GM12864 (cell line): ENCODE results near the gene PAPPA.

Experiments
- DNase-seq: peaks from one replicate; pipeline ENCODE4 v3.0.0-alpha.2; 2011; ENCODE audit warnings: low read depth
- H3K4me3 ChIP-seq: 2 replicates; pipeline ENCODE4 v1.5.1; 2011; ENCODE audit warnings: mild to moderate bottlenecking, low read depth, low read length, control low read depth
- CTCF ChIP-seq: IDR thresholded peaks from 2 replicates; pipeline ENCODE4 v1.5.1; 2011; ENCODE audit warnings: low read depth, mild to moderate bottlenecking, moderate library complexity, low read length, control low read depth, inconsistent platforms; ENCODE audit errors: missing control alignments

The PAPPA gene

GRCh38 chr9:116262448-116262847 is 108.9 kb downstream of the PAPPA start:
- H3K4me3 ChIP-seq = no peak overlapping the region
- TF ChIP-seq CTCF = no peak
- no peak for DNase-seq

GRCh38 chr9:116264361-116264760 is 110.8 kb downstream of the PAPPA start:
- TF ChIP-seq CTCF = no peak
- no peak overlapping the region for H3K4me3 ChIP-seq
- no peak for DNase-seq

- H3K4me3 ChIP-seq = no peak overlapping the region
- TF ChIP-seq CTCF = no peak
- DNase-seq = no peak
Measured at GRCh38 chr9:116267021-116267420, 113.4 kb downstream of the PAPPA start.

GRCh38 chr9:116269250-116269649 is 115.7 kb downstream of the PAPPA start:
- TF ChIP-seq CTCF = no peak
- no peak overlapping the region for H3K4me3 ChIP-seq
- no peak for DNase-seq

GRCh38 chr9:116270546-116270945 is 117.0 kb downstream of the PAPPA start:
- DNase-seq = no peak
- no peak overlapping the region for H3K4me3 ChIP-seq
- TF ChIP-seq CTCF = no peak

- DNase-seq = no peak
- TF ChIP-seq CTCF = no peak
- no peak overlapping the region for H3K4me3 ChIP-seq
Measured at GRCh38 chr9:116271340-116271739, 117.7 kb downstream of the PAPPA start.

- no peak for DNase-seq
- no peak overlapping the region for H3K4me3 ChIP-seq
- TF ChIP-seq CTCF = no peak
Measured at GRCh38 chr9:116271991-116272390, 118.4 kb downstream of the PAPPA start.
